Transverse colon (tissue), 4 donors: ENCODE measurements around the gene KRT78.

Source experiments
- CTCF ChIP-seq, 5 experiments: fragments of 200-600 bp in 3 of 5; fragments of 450-650 bp in 2 of 5; sonication (generic) in 3 of 5; IDR thresholded peaks; 1 replicate in 2 of 5; 2 replicates in 3 of 5; pipeline ENCODE4 v1.5.1; 2016 to 2017; ENCODE audit warnings: antibody characterized with exemption in 5 of 5, inconsistent platforms in 3 of 5, mild to moderate bottlenecking in 2 of 5, moderate library complexity in 1 of 5
- POLR2A ChIP-seq: fragments of 450-650 bp; IDR thresholded peaks from one replicate; pipeline ENCODE4 v1.6.1; 2016; ENCODE audit warnings: antibody characterized with exemption, mild to moderate bottlenecking, moderate library complexity
- POLR2AphosphoS5 ChIP-seq, 3 donors: sonication (generic); formaldehyde crosslinking; IDR thresholded peaks; one replicate each; pipeline ENCODE4 v1.6.1; 2016; ENCODE audit warnings: antibody characterized with exemption in 3 of 3

GRCh38 chr12:52799505-52800211 is 49.1 kb downstream of the KRT78 start:
- TF ChIP-seq POLR2A (no peak), CTCF (IDR thresholded peaks at IDR 0.05) (no peak), POLR2AphosphoS5 (IDR thresholded peaks at IDR 0.05) (no peak)
